Activated CD4-positive, alpha-beta T cell treated with anti-CD3 and anti-CD28 coated beads for 4 hours (primary cell): ENCODE measurements around the gene MLX.
A peak's percentile ranks its signal among the peaks of the same experiment; 100 is the strongest.
"Not testable (repeated sequence)": the region's sequence is repeated elsewhere in the genome, so short reads cannot be mapped to it uniquely, and the experiment has no call there.

ENCODE experiments used
- DNase-seq, 2 donors: peaks; one replicate each; pipeline ENCODE4 v3.0.0-alpha.2; 2020

MLX gene

DNA sequence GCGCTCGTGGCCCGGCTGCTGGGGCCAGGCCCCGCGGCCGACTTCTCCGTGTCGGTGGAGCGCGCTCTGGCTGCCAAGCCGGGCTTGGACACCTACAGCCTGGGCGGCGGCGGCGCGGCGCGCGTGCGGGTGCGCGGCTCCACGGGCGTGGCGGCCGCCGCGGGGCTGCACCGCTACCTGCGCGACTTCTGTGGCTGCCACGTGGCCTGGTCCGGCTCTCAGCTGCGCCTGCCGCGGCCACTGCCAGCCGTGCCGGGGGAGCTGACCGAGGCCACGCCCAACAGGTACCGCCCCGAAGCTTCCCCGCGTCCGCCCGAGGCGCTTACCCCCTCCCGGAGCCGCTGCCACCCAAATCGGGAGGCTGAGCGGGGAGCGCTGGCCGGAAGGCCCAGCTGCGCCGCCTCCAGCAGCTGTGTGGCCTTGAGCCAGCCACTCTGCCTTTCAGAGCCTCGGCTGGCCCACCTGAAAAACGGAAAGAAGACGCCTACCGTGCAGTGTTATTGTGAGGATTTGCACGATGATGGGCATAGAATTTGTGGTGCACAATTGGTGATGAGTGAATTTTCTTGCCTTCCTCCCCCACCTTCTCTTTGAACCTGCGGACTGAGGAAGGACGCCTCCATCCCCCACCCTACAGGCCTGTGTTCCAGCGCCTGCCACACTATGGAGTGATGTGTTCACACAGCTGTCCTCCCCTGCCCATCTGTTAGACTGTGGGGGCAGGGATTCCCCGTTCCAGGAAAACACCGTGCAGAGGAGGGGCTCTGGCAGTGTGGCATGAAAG, 30.3 kb upstream of the MLX start:
- DNase-seq: peak; percentile 63 to 71

DNA sequence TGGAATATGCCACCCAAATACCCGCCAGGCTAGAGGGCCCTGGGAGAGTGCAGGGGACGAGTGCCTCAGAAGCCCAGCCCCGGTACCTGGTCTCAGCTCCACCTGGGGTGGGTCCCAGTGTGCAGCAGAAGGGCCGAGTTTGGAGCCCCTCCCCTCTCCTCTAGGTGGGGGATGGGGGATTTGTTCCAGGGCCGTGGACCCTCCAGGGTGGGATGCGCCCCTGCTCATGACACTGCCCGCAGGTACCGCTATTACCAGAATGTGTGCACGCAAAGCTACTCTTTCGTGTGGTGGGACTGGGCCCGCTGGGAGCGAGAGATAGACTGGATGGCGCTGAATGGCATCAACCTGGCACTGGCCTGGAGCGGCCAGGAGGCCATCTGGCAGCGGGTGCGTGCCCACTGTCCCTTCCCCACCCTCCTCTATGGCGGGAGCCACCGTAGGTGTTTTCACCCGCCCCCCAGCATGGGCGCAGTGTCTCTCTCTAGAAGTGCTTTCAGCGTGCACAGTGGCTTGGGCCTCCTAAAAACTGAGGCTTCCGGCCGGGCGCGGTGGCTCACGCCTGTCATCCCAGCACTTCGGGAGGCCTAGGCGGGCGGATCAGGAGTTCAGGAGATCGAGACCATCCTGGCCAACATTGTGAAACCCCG, 29.6 kb upstream of the MLX start:
- no peak for DNase-seq

DNA sequence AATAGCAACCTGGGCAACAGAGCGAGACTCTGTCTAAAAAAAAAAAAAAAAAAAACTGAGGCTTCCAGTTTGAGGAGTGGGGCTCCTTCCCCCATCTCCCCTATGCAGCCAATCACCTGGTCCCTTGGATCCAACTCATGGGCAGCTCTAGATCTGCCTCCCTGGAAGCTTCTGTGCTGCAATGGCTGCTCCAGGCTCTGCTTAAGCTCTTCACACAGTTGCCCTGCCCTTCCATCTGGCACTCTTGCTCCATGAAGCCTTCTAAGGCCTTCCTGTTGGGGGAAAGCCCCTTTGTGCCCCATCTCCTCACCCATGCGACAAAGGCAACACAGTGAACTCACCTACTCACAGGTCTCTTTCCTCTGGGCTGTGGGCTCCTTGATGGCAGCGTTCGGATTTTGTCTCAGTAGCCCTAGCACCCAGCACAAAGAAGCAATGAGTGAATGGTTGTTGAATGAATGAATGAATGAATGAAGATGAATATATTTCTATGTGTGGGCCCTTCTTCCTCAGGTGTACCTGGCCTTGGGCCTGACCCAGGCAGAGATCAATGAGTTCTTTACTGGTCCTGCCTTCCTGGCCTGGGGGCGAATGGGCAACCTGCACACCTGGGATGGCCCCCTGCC, 29.0 kb upstream of the MLX start:
- DNase-seq: no peak

DNA sequence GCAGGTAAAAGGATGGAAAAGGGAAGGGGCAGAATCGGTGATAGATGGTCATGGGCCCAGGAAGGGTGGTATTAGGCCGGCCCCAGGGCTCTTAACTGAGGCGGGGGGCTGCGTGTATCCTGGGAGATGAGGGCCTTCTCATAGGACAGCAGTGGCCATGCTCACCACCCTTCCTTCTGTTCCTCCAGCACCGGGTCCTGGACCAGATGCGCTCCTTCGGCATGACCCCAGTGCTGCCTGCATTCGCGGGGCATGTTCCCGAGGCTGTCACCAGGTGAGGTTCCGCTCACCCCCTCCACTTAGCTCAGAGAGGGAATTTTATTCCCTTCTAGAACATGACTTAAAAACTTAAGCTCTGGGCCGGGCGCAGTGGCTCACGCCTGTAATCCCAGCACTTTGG, 28.4 kb upstream of the MLX start:
- DNase-seq: no peak

DNA sequence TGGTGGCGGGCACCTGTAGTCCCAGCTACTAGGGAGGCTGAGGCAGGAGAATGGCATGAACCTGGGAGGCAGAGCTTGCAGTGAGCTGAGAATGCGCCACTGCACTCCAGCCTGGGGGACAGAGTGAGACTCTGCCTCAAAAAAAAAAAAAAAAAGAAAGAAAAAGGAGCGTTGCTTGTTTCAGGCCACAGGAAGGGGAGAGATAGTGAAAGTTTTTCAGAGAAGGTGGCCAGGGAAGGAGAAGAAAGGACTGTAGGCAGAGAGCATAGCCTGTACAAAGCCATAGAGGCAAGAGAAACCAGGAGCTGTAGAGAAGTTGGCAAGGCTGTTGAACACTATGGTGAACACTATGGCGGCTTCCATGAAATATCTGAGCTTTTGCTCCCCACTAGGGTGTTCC, 26.3 kb upstream of the MLX start:
- DNase-seq: not testable (repeated sequence)

DNA sequence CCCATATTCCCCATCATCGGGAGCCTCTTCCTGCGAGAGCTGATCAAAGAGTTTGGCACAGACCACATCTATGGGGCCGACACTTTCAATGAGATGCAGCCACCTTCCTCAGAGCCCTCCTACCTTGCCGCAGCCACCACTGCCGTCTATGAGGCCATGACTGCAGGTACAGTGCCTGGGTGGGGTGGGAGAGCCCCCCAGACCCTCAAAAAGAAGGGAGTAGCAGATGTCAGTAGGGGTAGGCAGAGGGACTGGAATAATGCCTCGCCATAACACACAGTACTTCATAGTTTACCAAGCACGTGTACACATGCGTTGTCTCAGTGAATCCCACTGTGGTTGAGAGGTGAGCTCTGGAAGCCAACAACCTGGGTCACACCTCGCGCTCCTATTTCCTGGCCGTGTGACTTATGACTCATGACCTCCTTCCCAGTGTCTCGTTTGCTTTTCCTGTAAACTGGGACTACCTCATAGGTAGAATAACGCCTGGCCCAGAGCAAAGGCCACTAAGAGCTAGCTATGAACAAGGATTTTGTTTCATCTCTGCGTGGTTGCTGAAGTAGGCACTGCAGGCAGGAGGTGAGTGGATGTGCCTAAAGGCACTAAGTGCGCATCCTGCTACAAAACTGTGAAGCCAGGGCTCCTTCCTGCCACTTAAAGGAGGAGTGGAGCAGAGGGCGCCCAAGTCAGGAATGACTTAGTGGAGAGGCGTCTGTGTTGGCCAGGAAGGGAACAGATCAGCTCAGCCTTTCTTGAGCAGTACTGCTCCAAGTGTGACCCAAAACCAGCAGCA, 25.7 kb upstream of the MLX start:
- DNase-seq: peak in 1 of 2 donors; percentile 32

DNA sequence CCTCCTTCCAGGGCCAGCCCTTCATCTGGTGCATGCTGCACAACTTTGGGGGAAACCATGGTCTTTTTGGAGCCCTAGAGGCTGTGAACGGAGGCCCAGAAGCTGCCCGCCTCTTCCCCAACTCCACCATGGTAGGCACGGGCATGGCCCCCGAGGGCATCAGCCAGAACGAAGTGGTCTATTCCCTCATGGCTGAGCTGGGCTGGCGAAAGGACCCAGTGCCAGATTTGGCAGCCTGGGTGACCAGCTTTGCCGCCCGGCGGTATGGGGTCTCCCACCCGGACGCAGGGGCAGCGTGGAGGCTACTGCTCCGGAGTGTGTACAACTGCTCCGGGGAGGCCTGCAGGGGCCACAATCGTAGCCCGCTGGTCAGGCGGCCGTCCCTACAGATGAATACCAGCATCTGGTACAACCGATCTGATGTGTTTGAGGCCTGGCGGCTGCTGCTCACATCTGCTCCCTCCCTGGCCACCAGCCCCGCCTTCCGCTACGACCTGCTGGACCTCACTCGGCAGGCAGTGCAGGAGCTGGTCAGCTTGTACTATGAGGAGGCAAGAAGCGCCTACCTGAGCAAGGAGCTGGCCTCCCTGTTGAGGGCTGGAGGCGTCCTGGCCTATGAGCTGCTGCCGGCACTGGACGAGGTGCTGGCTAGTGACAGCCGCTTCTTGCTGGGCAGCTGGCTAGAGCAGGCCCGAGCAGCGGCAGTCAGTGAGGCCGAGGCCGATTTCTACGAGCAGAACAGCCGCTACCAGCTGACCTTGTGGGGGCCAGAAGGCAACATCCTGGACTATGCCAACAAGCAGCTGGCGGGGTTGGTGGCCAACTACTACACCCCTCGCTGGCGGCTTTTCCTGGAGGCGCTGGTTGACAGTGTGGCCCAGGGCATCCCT, 23.5 kb upstream of the MLX start:
- no peak for DNase-seq

DNA sequence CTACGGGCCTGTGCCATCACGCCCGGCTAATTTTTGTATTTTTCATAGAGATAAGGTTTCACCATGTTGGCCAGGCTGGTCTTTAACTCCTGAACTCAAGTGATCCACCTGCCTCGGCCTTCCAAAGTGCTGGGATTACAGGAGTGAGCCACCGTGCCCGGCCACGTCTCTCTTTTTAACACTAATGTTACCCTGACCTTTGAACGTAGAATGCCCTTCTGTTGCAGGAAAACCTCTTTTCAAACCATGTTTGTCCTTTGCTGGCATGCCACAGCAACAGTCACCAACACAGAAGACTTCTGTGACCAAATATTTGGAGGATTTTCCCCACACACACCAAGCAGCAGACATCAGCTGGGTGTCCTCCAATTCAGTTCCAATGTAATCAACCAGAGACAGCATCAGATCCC, 22.0 kb upstream of the MLX start:
- no peak for DNase-seq

DNA sequence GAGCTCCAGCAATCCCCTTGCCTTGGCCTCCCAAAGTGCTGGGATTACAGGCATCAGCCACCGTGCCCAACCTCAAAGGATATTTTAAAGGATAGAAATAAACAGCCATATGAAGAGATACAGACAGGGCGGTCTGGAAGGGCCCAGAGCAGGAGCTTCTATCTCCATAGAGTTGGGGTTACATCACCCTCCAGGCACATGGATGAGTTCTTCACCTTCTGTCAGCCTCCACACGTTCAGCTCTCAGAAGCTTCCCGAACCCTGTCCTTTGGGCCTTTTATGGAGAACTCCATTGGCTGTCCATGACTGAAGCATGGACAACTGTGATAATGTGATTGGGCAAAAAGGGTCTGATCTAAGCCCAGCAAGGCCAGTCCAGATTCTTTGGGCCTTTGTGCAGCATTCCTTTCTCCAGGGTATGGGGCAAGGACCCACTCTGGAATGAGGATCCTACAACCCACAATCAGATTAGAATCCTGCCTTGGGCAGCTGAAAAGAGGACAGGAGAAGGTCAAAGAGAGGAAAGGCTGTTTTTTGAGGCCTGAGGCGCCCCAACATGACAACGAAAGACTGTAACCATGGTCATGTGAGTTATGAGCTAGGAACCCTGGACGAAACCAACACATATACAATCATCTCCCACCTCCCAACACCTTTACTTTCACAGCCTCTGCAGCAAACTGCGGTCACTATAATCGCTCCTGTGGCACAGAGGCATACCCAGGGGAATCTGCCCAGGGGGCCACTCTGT, 21.0 kb upstream of the MLX start:
- not testable (repeated sequence) for DNase-seq

DNA sequence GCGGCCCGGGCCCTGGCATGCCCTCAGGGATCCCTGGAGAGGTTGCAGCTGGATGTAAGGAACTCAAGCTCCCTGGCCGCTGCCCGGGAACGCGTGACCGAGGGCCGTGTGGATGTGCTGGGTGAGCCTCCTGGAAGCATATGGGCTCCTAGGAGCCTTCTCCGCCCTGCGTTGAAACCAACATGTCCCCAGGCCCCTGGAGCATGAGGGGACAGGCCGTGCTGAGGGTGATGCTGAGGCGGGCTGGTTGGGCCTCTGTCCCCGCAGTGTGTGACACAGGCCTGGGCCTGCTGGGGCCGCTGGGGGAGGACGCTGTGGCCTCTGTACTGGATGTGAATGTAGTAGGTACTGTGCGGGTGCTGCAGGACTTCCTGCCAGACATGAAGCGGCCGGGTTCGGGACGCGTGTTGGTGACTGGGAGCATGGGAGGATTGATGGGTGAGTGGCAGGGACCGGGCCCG, 19.9 kb upstream of the MLX start:
- DNase-seq: no peak

DNA sequence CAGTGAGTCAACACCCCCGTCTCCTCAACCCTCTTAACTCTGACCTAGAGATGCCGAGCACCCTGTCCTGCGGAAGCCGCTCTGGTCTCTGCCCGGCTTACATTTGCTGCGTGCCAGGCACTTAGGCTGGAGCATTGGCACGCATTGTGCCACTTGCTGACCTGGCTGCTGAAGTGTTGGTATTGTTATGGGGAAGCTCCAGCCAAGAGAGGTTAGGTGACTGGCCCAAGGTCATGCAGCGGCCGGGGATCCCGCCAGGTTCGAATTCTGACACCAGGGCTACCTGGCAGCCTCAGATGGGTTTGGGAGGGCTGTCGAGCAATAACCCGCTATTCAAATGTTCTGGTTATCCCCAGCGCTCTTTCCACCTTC, 19.2 kb upstream of the MLX start:
- DNase-seq: no peak

DNA sequence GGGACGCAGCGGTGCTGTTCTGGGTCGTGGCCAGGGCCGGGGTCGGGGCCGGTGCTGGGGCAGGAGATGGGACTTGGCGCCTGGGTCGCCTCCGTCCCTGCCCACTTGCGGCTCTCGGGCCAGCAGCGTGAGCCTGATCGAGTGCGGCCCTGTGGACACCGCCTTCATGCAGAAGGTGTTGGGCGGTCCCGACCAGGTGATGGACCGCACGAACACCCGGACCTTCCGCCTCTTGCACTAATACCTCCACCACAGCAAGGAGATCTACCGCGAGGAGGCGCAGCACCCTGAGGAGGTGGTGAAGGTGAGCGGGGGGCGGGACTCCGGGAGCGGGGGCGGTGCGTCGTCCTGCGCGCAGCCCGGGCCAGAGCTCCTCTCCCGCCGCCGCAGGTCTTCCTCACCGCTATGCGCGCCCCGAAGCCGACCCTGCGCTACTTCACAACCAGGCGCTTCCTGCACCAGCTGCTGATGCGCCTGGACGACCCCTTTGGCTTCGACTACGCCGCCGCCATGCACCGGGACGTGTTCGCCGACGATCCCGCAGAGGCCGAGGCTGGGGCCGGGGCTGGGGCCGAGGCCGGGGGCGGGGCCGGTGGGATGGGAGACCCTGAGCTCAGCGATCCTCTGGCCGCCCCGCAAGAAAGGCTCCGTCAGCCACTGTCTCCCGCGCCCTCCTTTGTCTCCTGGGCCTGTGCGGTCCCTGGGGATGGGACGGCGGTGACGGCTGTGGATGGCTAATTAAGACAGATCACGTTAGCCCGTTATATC, 18.6 kb upstream of the MLX start:
- peak; percentile 78 to 83 for DNase-seq

DNA sequence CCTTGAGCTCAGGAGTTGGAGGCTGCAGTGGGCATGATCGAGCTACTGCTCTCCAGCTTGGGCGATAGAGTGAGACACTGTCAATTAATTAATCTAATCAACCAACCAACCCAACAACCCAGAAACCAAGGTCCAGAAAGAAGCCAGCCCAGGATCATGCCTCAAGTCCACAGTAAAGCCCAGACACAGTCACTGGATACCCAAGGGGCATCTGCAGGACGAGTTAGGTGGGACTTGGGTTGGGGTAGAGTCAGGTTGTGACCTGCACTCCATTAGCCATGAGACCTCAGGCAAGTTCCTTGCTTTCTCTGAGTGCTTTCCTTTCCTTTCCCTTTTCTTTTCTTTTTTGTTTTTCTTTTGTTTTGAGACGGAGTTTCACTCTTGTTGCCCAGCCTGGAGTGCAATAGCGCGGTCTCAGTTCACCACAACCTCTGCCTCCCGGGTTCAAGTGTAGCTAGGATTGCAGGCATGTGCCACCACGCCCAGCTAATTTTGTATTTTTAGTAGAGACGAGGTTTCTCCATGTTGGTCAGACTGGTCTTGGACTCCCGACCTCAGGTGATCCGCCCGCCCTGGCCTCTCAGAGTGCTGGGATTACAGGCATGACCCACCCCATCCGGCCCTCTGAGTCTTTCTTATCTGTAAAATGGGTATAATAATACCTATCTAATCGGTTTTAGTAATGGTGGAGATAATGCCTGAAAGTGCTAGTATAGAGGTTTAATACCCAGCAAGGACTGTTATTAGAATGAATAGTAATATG, 17.7 kb upstream of the MLX start:
- no peak for DNase-seq

DNA sequence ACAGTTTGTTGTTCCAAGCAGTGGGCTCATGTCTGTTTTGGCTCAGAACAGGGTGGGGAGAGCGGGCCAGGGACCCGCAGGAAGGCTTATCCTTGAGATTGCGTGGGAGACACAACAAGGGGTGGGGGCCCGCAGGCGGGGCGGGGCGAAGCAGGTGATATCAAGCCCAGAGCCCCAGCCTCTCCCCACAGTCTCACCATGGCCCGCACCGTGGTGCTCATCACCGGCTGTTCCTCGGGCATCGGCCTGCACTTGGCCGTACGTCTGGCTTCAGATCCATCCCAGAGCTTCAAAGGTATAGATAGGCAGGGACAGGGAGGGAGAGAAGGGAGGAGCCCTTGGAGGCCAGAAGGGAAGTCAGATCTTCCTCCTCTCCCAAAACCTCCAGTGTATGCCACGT, 14.2 kb upstream of the MLX start, which contains the start of gene HSD17B1:
TSS of gene HSD17B1 (plus strand) at position 188 of the 400 bp plus-strand sequence. CDS start at position 199, 11 bp downstream.
- DNase-seq: not testable (repeated sequence)

DNA sequence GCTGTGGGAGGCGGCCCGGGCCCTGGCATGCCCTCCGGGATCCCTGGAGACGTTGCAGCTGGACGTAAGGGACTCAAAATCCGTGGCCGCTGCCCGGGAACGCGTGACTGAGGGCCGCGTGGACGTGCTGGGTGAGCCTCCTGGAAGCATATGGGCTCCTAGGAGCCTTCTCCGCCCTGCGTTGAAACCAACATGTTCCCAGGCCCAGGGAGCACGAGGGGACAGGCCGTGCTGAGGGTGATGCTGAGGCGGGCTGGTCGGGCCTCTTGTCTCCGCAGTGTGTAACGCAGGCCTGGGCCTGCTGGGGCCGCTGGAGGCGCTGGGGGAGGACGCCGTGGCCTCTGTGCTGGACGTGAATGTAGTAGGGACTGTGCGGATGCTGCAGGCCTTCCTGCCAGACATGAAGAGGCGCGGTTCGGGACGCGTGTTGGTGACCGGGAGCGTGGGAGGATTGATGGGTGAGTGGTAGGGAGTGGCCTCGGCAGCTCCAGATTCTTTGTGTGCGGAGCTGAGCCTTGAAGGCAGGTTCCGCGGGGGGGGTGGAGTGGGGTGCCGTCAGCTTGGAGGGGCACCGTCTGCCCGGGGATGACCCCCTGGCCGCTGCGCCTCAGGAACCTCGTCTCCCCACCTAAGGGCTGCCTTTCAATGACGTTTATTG, 13.6 kb upstream of the MLX start:
- DNase-seq: no peak

DNA sequence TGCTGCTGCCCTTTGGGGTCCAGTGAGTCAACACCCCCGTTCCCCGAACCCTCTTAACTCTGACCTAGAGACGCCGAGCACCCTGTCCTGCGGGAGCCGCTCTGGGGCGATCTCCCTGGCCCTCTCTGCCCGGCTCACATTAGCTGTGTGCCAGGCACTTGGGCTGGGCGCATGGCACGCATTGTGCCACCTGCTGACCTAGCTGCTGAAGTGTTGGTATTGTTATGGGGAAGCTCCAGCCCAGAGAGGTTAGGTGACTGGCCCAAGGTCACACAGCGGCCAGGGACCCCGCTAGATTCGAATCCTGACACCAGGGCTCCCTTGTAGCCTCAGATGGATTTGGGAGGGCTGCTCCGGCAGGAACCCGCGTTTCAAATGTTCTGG, 13.0 kb upstream of the MLX start:
- peak in 1 of 2 donors; percentile 18 for DNase-seq

DNA sequence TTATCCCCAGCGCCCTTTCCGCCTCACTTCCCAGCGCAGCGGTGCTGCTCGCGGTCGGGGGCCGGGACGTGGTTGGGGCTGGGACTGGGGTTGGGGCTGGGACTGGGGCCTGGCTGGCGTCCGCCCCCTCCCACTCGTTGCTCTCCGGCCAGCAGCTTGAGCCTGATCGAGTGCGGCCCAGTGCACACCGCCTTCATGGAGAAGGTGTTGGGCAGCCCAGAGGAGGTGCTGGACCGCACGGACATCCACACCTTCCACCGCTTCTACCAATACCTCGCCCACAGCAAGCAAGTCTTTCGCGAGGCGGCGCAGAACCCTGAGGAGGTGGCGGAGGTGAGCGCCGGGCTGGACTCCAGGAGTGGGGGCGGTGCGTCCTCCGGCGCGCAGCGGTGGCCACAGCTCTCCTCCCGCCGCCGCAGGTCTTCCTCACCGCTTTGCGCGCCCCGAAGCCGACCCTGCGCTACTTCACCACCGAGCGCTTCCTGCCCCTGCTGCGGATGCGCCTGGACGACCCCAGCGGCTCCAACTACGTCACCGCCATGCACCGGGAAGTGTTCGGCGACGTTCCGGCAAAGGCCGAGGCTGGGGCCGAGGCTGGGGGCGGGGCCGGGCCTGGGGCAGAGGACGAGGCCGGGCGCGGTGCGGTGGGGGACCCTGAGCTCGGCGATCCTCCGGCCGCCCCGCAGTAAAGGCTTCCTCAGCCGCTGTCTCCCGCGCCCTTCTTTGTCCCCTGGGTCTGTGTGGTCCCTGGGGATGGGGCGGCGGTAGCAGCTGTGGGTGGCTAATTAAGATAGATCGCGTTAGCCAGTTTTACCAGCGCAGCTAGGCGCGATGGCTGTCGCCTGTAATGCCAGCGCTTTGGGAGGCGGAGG, 12.4 kb upstream of the MLX start:
- peak; percentile 56 to 61 for DNase-seq

DNA sequence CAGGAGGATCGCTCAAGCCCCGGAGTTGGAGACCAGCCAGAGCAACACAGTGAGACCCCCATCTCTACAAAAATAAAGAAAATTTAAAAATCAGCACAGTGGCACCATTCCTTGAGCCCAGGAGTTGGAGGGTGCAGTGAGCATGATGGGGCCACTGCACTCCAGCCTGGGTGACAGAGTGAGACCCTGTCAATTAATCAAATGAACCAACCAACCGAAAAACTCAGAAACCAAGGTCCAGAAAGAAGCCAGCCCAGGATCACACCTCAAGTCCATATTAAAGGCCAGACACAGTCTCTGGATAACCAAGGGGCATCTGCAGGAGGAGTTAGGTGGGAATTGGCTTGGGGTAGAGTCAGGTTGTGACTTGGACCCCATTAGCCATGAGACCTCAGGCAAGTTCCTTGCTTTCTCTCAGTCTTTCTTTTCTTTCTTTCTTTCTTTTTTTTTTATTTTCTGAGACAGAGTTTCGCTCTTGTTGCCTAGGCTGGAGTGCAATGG, 11.7 kb upstream of the MLX start:
- no peak for DNase-seq
